ENCODE measurements around the gene FAM120B.

The FAM120B gene

DNA sequence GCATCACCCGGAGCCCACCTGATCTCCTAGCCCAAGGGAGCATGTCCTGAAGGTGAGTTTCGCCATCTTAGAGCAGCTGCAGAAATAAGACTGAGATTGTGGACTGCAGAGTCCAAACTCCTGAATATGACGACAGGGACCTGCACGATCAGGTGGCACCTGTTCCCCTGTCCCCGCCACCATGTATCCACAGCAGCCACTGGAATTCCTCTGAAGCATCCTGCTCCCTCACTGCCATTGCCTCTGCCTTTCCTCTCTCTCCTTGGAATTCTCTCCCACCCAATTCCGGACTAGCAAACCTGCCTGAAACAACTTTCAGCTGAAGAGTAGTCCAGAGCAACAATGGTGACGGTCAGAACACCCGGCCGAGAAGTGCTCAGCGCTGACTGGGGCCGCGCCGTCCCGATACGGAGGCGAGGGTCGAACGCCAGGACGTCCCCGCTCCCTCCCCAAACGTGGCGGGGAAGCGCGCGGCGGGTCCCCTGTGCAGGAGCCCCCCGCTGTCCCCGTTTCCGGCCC is 694 bp upstream of the FAM120B start:
- DNase-seq (ENCODE audit: low read depth), result no peak
- H3K4me3 ChIP-seq (ENCODE audit: control insufficient read depth, low read depth, low read length), result peak overlapping the region; percentile 66
- TF ChIP-seq, protein P1, sequence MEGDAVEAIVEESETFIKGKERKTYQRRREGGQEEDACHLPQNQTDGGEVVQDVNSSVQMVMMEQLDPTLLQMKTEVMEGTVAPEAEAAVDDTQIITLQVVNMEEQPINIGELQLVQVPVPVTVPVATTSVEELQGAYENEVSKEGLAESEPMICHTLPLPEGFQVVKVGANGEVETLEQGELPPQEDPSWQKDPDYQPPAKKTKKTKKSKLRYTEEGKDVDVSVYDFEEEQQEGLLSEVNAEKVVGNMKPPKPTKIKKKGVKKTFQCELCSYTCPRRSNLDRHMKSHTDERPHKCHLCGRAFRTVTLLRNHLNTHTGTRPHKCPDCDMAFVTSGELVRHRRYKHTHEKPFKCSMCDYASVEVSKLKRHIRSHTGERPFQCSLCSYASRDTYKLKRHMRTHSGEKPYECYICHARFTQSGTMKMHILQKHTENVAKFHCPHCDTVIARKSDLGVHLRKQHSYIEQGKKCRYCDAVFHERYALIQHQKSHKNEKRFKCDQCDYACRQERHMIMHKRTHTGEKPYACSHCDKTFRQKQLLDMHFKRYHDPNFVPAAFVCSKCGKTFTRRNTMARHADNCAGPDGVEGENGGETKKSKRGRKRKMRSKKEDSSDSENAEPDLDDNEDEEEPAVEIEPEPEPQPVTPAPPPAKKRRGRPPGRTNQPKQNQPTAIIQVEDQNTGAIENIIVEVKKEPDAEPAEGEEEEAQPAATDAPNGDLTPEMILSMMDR (IDR thresholded peaks at IDR 0.05; ENCODE audit: control insufficient read depth, insufficient read depth, low read depth, low read length, missing control alignments), result no peak

DNA sequence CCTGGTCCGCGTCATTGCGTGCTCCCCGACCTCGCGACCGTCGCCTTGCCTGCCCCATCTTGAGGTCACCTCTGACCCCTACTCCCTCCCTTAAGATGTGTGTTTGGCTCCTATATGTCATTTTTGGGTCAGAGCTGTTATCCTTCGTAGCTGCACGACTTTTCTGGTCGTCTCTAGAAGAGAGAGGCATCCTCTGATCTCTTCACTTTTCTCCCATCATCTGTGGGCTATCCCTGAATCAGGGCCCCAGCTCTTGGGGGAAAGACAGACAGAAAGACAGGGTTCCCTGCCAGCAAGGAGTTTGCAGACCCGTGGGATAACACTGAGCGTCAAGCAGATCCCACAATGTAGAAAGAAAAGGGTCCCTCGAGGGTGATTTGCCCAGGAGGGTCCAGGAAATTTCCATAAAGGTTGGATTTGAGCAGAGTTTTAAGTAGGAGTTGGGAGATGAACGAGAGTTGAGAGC is 555 bp downstream of the FAM120B start:
- TF ChIP-seq, protein P1 (IDR thresholded peaks at IDR 0.05; ENCODE audit: control insufficient read depth, insufficient read depth, low read depth, low read length, missing control alignments), result no peak
- peak overlapping the region; percentile 89 for H3K4me3 ChIP-seq (ENCODE audit: control insufficient read depth, low read depth, low read length)
- no peak for DNase-seq (ENCODE audit: low read depth)

DNA sequence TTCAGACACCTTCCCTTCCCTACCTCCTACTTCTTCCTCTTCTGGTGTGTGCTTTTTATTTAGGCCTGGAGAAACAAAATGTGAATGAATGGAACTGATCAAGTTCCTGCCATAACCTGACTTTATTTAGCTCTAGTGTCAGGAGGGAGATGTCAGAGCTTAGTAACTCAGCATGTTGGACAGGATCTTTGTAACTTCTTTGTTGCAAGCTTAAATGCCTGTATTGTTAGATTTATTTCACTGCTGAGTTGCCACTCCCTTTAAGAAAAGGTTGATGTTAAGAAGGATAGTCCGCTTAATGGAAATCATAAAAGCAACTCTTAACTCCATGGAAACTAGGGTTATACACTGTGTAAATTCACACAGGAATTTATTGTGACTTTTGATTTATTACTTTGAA is 2.2 kb downstream of the FAM120B start:
- TF ChIP-seq, protein P1 (IDR thresholded peaks at IDR 0.05; ENCODE audit: control insufficient read depth, insufficient read depth, low read depth, low read length, missing control alignments), result no peak
- no peak for DNase-seq (ENCODE audit: low read depth)
- no peak overlapping the region for H3K4me3 ChIP-seq (ENCODE audit: control insufficient read depth, low read depth, low read length)

DNA sequence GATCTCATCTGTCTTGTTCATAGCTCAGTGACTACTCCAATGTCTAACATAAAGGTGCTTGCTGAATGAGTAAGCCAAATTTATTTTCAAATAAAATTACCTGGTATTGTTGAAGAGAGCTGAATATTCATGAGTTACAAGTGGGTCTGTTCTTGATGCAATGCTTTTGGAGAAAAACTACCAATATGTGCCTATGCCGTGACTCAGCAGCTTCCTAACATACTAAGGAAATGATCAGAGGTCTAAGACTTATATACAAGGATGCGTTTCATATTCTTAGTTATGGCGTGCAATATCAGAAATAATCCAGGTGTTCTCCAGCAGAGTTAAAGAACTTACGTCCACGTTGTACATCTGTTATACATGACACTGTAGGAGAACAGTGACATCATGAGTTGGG is 5.1 kb downstream of the FAM120B start:
- no peak overlapping the region for H3K4me3 ChIP-seq (ENCODE audit: control insufficient read depth, low read depth, low read length)
- DNase-seq (ENCODE audit: low read depth), result no peak
- TF ChIP-seq, protein P1 (IDR thresholded peaks at IDR 0.05; ENCODE audit: control insufficient read depth, insufficient read depth, low read depth, low read length, missing control alignments), result no peak

DNA sequence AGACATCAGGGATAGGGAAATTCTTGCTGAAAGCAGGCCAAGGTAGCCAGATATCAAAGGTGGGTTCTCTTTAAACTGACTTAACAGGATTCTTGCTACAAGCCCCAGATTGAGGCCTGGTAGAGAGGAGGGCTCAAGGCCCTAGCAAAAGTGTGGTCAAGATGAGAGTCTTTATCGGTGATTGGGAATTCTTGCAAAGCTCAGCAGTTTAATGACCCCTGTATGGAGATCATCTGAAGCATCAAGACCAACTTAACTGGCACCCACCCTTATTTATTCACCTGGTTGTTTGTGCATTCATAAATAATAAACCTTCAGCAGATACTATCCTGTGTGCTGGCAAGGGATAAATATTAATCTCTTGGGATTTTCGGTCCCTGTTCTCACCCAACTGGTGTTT is 6.3 kb downstream of the FAM120B start:
- H3K4me3 ChIP-seq (ENCODE audit: control insufficient read depth, low read depth, low read length), result no peak overlapping the region
- TF ChIP-seq, protein P1 (IDR thresholded peaks at IDR 0.05; ENCODE audit: control insufficient read depth, insufficient read depth, low read depth, low read length, missing control alignments), result no peak
- no peak for DNase-seq (ENCODE audit: low read depth)

DNA sequence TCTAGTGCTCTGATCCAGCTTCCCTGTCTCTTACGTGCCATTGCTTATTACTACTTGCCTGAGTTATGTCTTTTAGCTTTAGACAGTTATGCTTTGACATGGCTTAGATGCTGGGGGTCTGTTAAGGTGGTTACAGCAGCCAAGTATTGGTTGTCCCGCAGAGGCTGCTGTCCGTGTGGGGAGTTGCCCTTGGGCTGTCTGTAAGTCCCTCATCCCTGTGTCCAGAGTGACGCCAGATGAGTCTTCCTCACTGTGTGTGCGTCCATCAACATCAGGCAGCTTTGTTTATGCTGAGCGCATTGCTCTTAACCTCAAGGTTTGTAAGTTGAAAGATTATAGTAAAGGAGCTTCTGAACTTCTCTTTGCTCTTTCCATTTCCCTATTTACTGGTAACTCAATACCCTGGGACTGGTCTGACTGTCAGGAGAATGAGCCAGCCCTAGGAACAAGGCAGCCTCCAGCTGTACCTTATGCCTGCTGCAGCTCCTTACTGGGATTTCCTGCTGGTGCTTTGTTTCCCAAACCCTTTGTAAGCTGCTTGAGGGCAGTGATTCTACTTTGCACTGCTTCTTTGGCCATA is 7.2 kb downstream of the FAM120B start:
- no peak overlapping the region for H3K4me3 ChIP-seq (ENCODE audit: control insufficient read depth, low read depth, low read length)
- TF ChIP-seq, protein P1 (IDR thresholded peaks at IDR 0.05; ENCODE audit: control insufficient read depth, insufficient read depth, low read depth, low read length, missing control alignments), result no peak
- no peak for DNase-seq (ENCODE audit: low read depth)
